H1 (cell line): ENCODE results near the gene STEAP1B. TPM values are rescaled to one million over a fixed set of nuclear protein-coding genes. Genes with fewer than 3 reads are reported as not detected.
A peak's percentile ranks its signal among the peaks of the same experiment; 100 is the strongest.

Source experiments
- RBBP5 ChIP-seq: IDR thresholded peaks from 2 replicates; pipeline ENCODE4 v1.7.1; 2012; ENCODE audit warnings: low read depth, mild to moderate bottlenecking, inconsistent platforms, low read length, moderate library complexity, borderline replicate concordance
- polyA plus RNA-seq, 7 experiments: library from polyadenylated mRNA; depleted of rRNA in 3 of 7; stranded (reverse) in 5 of 7; unstranded in 2 of 7; fragments of >200 nt in 5 of 7; fragments of 200-250 nt in 2 of 7; gene quantifications; 1 replicate in 5 of 7; 2 replicates in 1 of 7; 4 replicates in 1 of 7; pipeline versions ENCODE4 v1.2.1 to v1.2.3, GENCODE V29; 2011 to 2013; ENCODE audit warnings: missing spikeins in 2 of 7, mixed read lengths in 2 of 7
- total RNA-seq: library from RNA; stranded (reverse); fragmentation: NEBNext Ultra II Directional; extraction: Animal tissue kit (Norgen Biotek cat#: 25700); gene quantifications from 2 replicates; pipeline ENCODE4 v1.2.1, GENCODE V29; 2021
- TF ChIP-seq, protein P1 (sequence below): IDR thresholded peaks from 2 replicates; pipeline ENCODE4 v1.6.1; 2011; ENCODE audit warnings: low read length, improper control_type of control experiment

The STEAP1B gene
- total and polyA plus RNA-seq, 2 of the 8 experiments (the other 6 are each of a cell fraction or from before 2014, with no cell fraction given) = 5.4 to 8.7 TPM

DNA sequence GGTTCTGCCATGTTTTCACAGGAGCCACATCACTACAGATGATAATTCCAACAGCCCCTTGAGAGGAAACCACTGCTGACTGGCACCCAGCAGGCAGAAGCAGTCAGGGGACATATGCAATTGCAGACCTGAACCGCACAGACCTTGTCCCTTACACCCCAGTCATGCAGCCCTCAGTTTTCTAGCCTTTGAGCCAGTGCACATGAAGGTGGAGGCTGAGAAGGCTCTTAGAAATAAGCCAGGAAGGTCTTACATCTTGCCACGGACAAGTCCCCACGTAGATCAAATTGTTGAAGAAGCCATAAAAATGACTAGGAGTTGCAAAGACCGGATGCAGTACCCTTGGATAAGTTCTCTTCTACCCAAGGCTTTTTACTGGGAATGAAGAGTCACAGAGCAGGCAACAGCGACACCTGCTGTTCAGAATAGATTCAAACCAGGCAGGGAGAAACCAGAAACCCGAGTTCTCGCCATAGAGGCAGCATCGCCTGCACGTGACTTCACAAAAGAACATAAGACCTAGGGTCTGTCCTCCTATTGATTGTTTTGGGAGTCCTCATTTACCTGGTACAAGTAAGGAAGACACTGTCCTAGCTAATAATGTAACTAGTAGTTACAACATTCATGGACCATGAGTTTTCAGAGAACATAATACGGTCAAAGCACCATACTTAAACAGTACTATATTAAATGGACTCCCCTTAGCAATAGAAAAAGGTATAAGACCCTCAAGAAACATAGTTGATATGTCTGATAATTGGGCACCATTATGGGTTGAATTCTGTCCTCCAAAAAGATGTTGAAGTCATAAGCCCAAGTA, 11.1 kb downstream of the STEAP1B start (continued):
- TF ChIP-seq, protein P1, sequence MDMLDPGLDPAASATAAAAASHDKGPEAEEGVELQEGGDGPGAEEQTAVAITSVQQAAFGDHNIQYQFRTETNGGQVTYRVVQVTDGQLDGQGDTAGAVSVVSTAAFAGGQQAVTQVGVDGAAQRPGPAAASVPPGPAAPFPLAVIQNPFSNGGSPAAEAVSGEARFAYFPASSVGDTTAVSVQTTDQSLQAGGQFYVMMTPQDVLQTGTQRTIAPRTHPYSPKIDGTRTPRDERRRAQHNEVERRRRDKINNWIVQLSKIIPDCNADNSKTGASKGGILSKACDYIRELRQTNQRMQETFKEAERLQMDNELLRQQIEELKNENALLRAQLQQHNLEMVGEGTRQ = peak; percentile 81
- TF ChIP-seq RBBP5 = no peak
